NCI-H748 treated with DMSO at 0.1 percent for 48 hours (cell line): Measurements from ENCODE around the gene HOXD11.

ENCODE experiments used
- DNase-seq: peaks from one replicate; lab custom pipeline; 2025; lab: John Stamatoyannopoulos, UW

Gene HOXD11

DNA sequence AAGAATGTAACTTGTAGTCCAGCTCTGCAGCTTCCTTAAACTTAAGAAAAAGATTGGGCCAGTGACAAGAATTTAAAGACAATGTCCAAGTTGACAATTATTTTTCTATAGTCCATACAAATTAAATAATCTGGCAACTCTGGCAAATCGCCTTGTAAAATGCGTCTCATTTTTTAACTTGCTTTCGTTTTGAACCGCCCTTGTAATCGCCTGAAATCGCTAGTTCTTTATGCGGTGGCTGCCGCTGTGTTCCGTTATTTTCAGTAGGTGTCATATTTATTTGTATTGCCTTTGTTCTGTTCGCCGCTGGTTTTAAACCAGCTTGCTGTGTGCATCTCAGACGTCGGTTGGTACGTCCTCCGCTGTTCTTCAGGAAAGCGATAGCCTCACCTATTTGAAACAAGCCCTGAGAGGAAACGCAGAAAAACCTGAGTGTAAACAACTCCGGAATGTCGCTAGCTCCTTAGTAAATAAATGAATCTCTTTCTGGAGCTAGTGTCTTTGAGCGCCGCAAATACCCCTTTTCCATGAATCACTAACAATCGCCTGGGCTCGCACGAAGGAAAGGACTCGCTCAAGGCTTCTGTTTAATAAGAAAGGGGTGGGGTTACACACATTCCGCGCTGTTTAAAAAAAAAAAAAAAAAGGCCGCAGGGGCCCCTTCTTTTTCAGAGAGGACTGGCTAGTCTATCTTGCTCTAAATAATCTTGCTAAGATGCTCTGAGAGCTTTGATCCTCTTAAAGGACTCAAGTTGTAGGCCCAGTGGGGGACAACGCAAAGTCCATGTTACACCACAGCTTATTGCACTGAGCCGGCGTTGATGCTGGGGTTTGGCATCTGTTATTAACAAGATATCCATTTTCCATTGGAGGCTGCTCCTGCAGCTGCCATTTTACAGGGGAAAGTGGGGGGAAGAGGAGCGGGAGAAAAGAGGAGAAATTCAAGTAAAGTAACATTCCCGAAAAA lies 25.4 kb downstream of the HOXD11 start:
- DNase-seq: peak; percentile 52

DNA sequence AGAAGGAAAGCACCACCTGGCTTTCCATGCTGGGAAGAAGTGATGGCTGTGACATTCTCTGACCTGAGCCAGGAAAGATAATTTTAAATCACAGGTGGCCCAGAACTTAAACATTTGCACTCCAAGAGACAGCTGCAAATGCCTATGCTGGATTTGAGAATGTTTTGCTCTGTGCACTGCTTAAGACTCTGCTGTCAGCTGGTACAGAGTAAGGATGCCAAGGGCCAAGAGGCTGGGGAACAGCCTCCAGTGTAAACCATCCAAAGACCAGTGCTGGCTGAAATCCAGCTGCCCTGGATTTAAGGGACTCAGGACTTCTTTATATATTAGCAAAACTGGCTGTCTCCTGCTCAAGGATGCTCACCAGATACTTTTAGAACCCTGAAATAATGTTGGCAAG lies 26.3 kb downstream of the HOXD11 start:
- DNase-seq: no peak

DNA sequence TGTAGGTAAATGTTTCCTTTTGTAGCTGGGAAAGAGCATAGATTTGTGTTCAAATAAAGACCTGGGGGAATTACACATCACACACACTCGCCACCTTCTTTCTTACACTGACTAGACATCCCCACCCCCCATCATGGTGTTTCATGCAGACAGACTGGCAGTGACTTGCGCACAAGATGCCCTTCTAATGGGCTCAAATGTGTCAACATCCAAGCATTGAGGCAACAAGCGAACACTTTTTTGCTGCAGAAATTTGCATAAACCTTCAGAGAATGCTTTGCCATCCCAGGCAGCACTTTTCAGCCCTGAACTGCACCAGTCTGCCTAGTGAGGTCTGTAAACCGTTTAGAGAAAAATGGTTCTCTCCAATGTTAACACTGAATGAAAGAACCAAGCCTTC lies 27.0 kb downstream of the HOXD11 start:
- no peak for DNase-seq

DNA sequence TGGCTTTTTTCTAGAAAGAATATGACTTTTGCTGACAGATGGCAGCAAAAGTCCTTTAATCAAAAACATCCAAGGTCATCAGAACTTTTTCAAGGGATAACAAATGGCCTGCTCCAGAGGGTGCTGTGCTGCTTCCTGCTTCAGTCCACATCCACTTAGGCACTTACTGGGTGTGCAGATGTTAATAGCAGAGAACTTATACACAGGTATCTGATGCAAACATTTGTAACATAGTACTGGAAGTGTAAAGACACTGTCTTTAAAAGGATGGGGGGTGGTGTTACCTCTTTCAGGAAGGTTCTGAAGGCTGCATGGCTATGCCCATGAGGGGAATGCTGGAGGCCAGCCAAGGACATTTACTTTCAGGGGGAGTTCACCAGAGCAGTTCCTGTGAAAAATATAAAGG lies 28.0 kb downstream of the HOXD11 start:
- peak; percentile 57 for DNase-seq

DNA sequence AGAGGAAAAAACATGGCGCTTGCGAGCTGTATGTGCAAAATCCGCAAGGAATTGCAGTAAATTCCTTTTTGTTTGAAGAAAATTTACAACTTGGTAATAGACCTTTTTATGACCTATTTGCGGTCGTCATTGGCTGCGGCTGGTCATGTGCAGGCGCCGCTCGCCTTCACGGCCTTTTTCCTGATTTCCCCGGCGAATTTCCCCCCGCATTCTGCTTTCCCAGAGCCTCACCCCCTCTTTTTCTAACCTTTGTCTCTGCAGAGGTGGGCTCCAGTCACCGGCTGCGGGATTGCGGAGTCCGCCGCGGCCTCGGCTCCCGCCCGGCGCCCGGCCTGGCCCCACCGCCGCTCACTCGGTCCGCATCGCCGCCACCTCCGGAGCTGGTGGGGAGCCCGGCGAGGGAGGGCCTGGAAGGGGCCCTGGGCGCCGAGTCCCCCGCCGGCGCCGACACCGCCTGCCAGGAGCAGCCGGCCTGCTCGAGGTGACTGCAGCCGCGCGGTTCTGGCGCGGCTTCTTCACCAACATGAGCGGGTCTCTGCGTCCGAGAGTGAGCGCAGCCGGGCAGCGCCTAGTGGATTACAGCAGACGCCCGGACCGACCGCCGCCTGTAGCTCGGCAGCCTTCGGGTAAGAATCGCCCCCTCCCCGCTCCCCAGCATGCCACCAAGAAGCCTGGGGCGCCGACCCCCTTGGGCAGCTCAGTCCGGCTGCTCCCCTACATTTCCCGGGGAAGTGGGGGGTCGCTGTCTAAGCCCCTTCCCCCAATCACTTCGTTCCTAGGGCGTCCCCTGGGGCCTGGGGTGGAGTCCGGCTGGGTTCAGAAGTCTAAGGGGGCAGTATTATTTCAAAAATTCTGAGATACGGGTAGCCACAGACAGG lies 29.5 kb downstream of the HOXD11 start:
- peak; percentile 57 for DNase-seq

DNA sequence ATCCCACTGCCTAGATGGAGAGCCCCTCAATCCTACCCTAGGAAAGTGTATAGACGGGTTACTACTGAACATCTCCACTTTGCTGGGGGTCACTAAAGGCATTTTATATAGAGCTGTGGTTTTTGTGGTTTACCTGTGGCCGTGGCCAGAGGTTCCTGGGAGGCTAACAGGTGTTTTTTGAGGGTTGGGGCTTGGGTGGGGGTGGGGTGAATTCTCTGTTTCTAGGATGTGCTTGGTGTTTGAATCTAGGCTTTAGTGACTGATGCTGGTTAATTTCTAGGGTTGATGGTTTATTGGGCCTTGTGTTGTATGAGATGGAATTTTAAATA lies 30.1 kb downstream of the HOXD11 start:
- peak; percentile 62 for DNase-seq

DNA sequence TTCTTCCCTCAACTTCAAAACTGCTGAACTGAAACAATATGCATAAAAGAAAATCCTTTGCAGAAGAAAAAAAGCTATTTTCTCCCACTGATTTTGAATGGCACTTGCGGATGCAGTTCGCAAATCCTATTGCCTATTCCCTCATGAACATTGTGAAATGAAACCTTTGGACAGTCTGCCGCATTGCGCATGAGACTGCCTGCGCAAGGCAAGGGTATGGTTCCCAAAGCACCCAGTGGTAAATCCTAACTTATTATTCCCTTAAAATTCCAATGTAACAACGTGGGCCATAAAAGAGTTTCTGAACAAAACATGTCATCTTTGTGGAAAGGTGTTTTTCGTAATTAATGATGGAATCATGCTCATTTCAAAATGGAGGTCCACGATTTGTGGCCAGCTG lies 30.8 kb downstream of the HOXD11 start:
- no peak for DNase-seq

DNA sequence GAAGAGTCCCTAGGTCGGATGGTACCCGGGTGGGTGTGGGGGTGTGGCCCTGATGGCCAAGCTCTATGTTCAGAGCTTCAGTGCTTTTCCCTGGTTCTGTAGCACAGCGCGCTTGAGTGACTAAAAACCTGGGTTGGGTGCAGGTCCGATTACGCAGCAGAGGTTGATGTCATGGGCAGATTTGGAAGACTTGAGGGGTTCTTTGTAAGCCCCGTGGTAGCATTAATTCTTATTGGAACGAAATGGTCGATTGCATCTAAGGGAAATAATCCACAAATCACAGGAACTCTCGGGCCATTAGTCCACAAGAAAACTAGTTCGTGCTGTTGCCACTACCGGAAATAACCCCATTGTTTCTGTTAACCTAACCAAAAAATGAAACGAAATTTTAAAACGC lies 31.4 kb downstream of the HOXD11 start:
- peak; percentile 25 for DNase-seq

DNA sequence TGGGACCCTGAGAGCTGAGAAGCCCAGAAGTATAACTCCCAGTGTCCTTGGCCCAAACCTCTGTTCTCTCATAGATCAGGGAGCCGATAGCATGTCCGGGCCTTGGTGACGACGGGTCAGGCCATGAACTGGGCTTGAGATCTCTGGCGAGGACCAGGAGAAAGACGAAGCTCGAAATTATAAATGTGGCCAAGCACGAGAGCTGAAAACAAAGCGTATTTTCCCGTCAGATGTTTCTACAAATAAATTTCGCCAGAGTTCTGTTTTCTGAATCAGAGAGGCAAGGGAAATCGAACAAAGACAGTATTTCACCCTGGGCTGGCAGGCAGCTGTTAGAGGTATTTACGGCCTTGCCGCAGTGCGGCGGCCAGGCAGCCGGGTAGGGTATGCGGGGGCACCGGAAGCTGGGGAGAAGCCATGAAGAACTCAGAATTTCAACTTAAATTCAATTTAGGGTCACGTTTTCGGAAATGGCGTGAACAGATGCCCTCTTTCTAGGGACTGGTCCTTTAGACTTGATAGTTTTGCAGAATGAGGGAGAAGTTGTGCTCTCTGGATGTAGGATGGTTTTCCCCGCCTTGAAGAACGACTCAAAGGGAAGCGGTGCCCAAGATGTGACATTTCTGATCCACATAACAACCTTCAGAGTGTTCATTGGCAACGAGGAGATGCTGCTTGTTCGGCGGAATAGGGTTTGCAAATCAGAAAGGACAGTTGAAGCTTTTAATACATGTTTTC lies 32.0 kb downstream of the HOXD11 start:
- DNase-seq: no peak

DNA sequence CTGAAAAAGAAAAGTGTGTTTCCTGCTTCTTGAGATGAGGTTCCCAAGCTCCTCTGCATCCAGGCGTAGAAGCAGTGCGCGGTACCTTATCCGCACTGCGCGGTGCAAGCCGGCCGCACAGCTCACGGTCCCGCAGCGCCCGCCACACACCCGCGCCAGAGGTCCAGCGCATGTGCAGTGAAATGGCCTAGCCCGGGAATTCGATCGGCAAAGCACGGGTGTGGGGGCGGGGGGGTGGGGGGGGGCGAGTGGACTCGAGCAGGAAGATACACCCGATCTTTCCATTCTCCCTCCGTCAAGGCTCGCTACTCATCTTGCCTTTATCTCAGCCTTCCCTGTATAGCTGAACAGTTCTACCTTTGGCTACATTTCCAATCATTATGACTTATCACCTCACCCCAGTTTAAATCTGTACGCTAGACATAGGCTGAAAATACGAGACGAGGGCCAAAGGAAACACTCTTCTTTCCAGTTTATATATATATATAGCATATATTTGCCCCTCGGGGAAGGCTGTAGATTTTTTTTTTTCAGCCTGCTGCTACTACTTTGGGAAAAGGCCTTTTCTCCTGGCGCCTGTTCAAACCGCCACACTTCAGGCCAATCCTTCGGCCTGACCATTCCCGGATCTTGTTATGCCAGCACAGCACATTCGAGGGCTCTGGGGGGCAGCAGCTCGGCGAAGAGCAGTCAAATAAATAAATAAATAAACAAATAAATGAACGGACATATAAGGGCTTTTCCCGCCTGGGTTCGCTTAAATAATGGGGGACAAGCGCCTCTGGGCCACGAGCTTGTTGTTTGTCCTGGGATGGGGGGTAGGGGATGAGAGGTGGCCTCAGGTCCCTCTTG lies 32.8 kb downstream of the HOXD11 start:
- no peak for DNase-seq

DNA sequence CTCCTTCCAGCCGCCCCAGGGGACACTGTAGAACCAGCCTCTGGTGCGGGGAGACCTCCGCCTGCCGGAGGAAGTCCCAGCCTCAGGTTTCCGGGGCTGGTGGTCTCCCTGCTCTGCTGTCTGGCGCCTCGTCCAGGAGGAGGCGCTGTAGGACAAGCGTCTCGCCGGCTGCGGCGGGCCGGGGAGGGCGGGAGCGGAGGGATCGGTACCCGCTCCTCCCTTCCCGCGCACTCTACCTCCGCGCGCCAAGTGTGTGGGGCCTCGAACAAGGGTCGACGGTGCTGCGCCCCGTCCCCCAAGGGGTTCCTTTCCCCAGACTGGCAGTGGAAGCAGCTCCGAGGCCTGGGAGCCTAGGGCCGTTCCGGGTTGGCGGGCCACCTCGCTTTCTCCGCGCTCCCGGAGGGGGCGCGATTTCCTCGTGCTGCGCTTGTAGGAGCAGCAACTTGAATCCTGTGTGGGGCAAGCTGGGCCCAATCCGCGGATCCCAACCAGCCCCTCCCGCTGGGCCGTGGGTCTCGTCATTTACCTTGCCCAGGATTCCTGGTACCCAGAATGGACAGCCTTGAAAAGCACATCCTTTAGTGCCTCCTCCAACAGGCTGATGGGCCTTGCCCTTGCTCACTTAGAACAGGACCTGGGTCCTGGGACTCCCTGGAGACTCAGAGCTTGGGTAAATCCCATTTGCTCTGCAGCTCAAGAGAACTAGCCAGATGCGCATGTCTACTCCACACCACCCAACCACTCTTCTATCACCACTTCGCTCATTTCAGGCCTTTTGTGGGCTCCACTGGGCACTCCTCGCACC lies 33.6 kb downstream of the HOXD11 start:
- no peak for DNase-seq

DNA sequence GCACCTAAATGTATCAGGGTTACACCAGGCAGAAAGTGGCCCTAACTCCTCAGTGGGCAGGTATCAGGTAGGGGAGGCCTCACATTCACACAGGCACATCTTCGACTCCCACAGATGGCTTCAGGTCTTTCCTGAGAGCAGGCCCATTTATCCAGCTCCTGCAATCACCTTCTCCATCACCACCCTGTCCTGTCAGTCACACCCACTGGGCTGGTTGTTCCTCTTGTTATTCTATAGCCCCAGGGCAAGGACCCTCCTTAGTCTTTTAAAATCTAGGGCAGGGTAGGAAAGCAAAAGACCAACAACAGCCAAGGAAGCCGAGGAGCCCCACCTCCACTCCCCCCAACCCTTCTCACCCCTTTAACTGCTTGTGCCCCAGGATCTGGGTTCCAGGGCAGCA lies 35.2 kb downstream of the HOXD11 start:
- no peak for DNase-seq

DNA sequence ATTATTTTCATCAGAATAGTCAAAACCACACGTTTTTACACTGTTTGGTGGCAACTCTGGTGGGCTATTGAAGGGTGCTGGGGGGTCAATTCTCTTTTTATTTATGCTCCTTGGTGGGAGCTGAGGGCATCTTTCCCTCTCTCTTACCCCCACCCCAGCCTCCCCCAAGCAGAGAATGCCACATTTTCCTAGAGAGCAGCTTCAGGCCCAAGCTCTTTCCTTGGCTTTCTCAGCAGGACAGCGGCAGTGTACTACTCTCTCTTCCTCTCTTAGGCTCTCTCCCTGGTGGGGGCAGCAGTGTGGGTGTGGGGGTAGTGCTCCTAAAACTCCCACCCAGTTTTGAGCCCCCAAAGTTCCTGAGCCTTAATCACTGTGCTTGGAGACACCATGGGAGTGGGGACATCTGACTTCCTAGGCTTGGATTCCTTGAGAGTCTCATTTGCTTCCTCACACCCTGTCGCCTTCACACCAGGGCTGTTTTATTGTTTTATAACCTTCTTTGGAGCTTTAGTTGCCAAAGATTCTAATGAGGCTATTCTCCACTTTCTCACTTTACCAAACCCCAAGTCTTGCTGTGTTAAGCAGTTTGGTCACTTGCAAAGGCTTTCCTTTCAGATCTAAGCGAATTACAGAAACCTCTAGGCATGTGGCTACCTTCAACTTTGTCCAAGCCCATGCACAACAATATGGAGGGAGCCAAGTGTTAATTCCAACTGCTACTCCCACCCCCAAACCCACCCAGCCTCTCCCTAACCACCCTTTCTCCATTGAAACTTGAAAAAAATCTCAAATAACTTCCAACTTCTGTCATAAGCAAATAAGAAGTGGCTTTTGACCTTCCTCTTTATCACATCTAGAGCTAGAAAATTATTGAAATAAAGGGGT lies 38.2 kb downstream of the HOXD11 start:
- no peak for DNase-seq

DNA sequence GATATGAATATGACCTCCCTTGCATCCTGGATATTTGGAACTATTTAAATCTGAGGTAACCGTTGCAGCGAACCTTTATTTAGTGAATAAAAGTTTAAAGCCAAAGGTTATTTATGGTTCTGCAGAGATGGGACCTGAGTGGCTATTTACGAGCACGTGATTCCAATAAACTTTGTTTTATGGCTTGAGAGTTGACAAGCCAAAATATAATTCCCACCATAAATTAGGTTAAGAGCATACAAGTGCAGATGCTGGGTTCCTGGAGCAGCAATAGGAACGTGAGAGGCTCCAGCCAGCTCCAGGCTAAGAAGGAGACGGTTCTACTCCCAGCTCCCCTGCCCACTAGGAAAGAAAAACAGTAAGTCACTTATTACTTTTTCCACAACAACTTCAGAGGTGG lies 39.0 kb downstream of the HOXD11 start:
- DNase-seq: no peak

DNA sequence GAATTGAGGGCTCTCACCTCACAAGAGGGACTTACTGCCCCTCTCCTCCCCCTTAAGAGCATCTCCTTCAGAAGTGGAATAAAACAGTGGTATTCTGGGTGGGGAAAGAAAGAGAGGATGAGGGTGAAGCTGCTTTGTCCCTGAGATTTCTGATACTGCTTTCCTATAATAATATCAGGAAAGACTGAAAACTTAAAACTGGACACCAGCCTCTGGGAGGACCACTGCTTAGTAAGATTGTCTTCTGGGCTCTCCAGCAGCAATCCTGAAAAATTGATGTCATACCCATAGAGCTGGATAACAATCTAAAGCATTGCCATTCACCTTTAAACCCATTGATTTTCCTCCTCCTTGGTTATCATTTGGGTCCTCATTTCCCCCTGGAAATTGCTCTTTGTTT lies 39.6 kb downstream of the HOXD11 start:
- no peak for DNase-seq

DNA sequence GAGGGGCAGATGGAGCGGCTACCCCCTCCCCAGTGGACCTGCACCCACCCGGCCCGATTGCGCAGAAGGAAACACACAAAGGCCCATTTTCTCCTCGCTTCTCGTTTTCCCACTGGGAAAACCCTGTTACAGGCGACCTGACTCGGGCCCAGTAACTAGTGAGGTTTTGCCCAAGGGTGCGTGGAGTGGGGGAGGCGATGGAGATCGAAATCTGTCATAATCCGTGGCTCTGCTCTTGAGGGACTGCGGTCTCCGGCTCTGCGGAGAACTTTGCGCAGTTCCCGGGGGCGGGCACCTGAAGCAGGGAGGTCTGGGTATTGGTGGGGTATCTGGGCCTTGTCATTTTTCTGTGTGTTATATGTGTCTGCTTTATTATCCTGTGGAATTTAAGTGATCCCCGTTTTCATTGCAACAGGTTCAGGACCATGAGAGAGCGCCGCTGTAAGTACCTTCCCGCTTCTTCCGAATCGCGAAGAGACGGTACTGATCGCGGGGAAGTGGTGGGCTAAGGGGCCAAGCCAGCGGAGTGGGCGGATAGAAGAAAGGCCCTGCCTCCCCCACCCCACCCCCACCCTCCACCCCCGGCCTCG lies 40.2 kb downstream of the HOXD11 start:
- DNase-seq: no peak

DNA sequence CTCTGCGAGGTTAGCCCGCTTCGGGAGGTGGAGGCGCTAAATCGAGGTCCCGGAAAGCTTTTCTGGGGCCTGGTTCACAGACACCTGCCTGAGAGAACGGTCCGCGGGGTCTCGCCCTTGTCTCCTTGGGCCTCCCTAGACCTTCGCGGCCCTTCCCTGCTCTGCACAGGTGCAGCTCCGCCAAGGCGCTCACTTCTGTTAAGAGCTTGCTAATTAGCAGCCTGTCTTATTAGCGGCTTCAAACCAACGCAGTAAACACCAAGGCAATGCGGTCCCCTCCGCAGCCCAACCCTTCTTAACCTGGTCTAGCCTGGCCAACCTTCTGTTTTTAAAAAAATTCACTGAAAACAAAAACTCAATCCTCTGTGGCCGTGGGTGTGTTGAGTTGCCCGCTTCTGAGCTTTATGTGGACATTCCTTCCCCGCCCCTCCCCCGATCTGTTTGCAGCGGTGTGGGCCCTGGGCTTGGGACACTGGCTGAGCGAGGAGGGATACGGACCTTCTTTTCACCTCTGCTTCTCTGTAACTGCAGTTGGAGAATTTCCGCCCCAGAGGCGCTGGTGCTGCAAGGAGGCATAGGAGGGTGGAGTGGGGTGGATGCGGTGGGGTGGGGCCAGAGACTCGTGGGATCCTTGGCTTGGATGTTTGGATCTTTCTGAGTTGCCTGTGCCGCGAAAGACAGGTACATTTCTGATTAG lies 40.9 kb downstream of the HOXD11 start:
- no peak for DNase-seq

DNA sequence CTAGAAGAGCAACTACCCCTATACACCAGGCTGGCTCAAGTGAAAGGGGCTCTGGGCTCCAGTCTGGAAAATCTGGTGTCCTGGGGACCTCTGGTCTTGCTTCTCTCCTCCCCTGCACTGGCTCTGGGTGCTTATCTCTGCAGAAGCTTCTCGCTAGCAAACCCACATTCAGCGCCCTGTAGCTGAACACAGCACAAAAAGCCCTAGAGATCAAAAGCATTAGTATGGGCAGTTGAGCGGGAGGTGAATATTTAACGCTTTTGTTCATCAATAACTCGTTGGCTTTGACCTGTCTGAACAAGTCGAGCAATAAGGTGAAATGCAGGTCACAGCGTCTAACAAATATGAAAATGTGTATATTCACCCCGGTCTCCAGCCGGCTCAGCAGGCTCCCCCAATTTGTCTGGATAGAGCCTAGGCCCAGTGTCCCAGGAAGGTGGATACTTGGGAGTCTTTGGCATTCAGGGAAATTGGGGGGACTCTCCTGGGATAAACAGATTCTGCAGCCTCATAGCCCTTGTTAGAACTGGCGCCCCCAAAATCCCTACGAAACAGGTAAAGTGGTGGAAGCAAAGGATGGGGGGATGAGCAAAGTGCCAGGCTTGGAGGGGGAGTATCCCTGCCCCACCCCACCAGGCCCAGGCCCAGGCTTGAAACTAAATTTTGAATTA lies 41.8 kb downstream of the HOXD11 start:
- no peak for DNase-seq
